SK-N-MC (cell line): ENCODE measurements around the gene SMARCB1.

Experiments
- EZH2 ChIP-seq: fragments of 200-600 bp; sonication (generic); IDR thresholded peaks from one replicate; pipeline ENCODE4 v1.6.1; 2017; ENCODE audit warnings: antibody characterized with exemption
- FOXP2 ChIP-seq: optimal IDR thresholded peaks from 2 replicates; pipeline ENCODE3; 2011; ENCODE audit warnings: mild to moderate bottlenecking, moderate library complexity; ENCODE audit not compliant: insufficient read depth; ENCODE audit errors: extremely low read length, control extremely low read depth
- POLR2AphosphoS5 ChIP-seq: IDR thresholded peaks from 2 replicates; pipeline ENCODE4 v1.6.1; 2012; ENCODE audit warnings: mild to moderate bottlenecking, low read depth, low read length, borderline replicate concordance

DNA sequence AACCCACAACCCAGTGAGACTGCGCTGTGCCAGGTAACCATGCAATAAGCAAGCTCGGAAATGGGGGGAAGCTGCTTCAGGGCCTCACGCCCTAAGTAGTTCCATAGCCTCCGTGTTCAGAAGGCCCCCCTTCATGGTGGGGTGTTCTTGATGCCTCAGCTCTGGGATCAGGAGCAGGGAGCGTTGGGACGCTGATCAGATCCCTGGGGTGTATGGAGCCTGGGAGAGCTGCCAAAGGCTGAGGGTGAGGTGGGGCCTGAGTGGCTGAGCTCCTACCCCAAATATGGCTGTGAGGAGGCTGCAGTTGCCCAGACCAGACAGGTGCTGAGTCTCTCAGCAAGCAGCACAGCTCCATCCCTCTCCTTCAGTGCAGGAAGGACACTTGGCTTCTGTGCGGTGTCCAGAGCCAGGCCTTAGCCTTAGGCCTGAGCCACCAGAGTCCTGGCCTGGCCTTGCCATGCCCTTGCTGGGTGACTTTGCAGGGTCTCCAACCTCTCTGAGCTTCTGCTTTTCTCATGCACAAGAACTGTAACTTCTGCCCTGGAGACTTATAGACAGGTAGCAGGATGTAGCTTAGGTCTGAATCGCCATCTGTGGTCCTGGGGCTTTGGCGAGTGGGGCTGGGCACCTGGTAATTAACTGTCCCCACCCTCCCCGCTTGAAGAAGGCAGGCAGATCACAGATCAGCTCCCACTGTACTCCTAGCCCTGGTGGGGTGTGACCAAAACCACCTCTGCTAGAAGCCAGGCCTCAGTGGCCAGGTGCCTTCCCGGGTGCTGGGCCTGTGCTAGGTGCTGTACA is 8.8 kb upstream of the SMARCB1 start:
- no peak for TF ChIP-seq EZH2
- TF ChIP-seq POLR2AphosphoS5, result no peak
- TF ChIP-seq FOXP2, result no peak
